Esophagus muscularis mucosa (tissue), 4 donors: Measurements from ENCODE around the gene BIRC6. TPM values are rescaled to one million over a fixed set of nuclear protein-coding genes. Genes with fewer than 3 reads are reported as not detected.

Experiments
- DNase-seq: peaks from one replicate; pipeline ENCODE4 v3.0.0-alpha.2; 2017; ENCODE audit errors: extremely low spot score
- H3K27ac ChIP-seq, 4 donors: fragments of 200-600 bp; sonication (generic); replicated peaks in 1 of 4; 1 replicate in 3 of 4; 2 replicates in 1 of 4; pipeline ENCODE4 v1.5.1; 2016 to 2019; ENCODE audit warnings: mild to moderate bottlenecking in 1 of 4
- H3K27me3 ChIP-seq, 4 donors: fragments of 200-600 bp; sonication (generic); one replicate each; pipeline versions ENCODE4 v1.5.1 to v1.6.0; 2016 to 2019
- H3K36me3 ChIP-seq, 4 donors: fragments of 200-600 bp; sonication (generic); one replicate each; pipeline ENCODE4 v1.5.1; 2016 to 2019
- H3K4me1 ChIP-seq, 4 donors: fragments of 200-600 bp; sonication (generic); one replicate each; pipeline ENCODE4 v1.5.1; 2016 to 2019
- H3K4me3 ChIP-seq, 4 donors: fragments of 200-600 bp; sonication (generic); 1 replicate in 2 of 4; 2 replicates in 2 of 4; pipeline ENCODE4 v1.5.1; 2016 to 2019; ENCODE audit warnings: mild to moderate bottlenecking in 4 of 4, moderate library complexity in 1 of 4
- H3K9me3 ChIP-seq, 4 donors: fragments of 200-600 bp; sonication (generic); 1 replicate in 3 of 4; 2 replicates in 1 of 4; pipeline ENCODE4 v1.5.1; 2016 to 2019
- CTCF ChIP-seq, 3 experiments: fragments of 200-600 bp in 2 of 3; fragments of 450-650 bp in 1 of 3; sonication (generic) in 2 of 3; IDR thresholded peaks; one replicate each; pipeline ENCODE4 v1.5.1; 2017 to 2019; ENCODE audit warnings: antibody characterized with exemption in 3 of 3, mild to moderate bottlenecking in 2 of 3, moderate library complexity in 1 of 3
- EP300 ChIP-seq: sonication (generic); formaldehyde crosslinking; IDR thresholded peaks from one replicate; pipeline ENCODE4 v1.6.1; 2017; ENCODE audit warnings: antibody characterized with exemption
- POLR2A ChIP-seq: fragments of 450-650 bp; IDR thresholded peaks from one replicate; pipeline ENCODE4 v1.6.1; 2017; ENCODE audit warnings: antibody characterized with exemption, moderate library complexity, mild to moderate bottlenecking, low read depth
- POLR2AphosphoS5 ChIP-seq, 2 donors: sonication (generic); formaldehyde crosslinking; IDR thresholded peaks; one replicate each; pipeline ENCODE4 v1.6.1; 2017; ENCODE audit warnings: antibody characterized with exemption in 2 of 2
- WGBS: methylation state at CpG from one replicate; pipeline ENCODE4 v1.1.5; 2018; 5-methylcytosine and 5-hydroxymethylcytosine counted together
- intact Hi-C: fragments of 100-400 bp; cut with DNase I; formaldehyde crosslinking; loops from one replicate; pipeline ENCODE4 v1.15.1; 2023
- total RNA-seq, 4 donors: library from RNA; depleted of rRNA; stranded (reverse); fragments of >200 nt; gene quantifications; one replicate each; pipeline versions ENCODE4 v1.1.0 to v1.2.1, GENCODE V29; 2016

The BIRC6 gene
- total RNA-seq, 4 donors from 2014 or later = 74.2 to 103 (median 79.8) TPM

GRCh38 chr2:32641180-32641579, 284.4 kb downstream of the BIRC6 start:
- TF ChIP-seq EP300 (no peak), POLR2AphosphoS5 (IDR thresholded peaks at IDR 0.05) (no peak), CTCF (IDR thresholded peaks at IDR 0.05) (no peak), POLR2A (no peak)
- no peak overlapping the region for H3K27ac ChIP-seq
- DNase-seq = no peak
- intact Hi-C loops = no loop called here
- H3K27me3 ChIP-seq = no peaks in the 10 kb centered on the region
- H3K36me3 ChIP-seq = peaks cover 53 to 97% (median 92%) of the 10 kb centered on the region in 4 donors
- 96% methylated on average over 5 of the region's 5 CpGs for WGBS
- no peaks in the 10 kb centered on the region for H3K9me3 ChIP-seq
- no peak overlapping the region for H3K4me3 ChIP-seq
- no peaks in the 10 kb centered on the region for H3K4me1 ChIP-seq

- Histone ChIP-seq H3K27ac (no peak overlapping the region), H3K27me3 (no peaks in the 10 kb centered on the region), H3K36me3 (peaks cover 47 to 89% (median 65%) of the 10 kb centered on the region in 4 donors), H3K4me3 (no peak overlapping the region), H3K4me1 (peaks cover 0 to under 1% (median under 1%) of the 10 kb centered on the region in 4 donors), H3K9me3 (no peaks in the 10 kb centered on the region)
- TF ChIP-seq POLR2AphosphoS5 (IDR thresholded peaks at IDR 0.05) = no peak
- TF ChIP-seq POLR2A = no peak
- TF ChIP-seq EP300 = no peak
- no peak for TF ChIP-seq CTCF (IDR thresholded peaks at IDR 0.05)
- 92% methylated on average over 5 of the region's 5 CpGs for WGBS
- intact Hi-C loops = no loop called here
- DNase-seq = no peak
These were observed 290.4 kb downstream of the BIRC6 start for GRCh38 chr2:32647180-32647651.

GRCh38 chr2:32652555-32653209, 295.9 kb downstream of the BIRC6 start:
- Histone ChIP-seq H3K9me3 (no peaks in the 10 kb centered on the region), H3K36me3 (peaks cover 23 to 66% (median 40%) of the 10 kb centered on the region in 4 donors), H3K27ac (no peak overlapping the region), H3K4me3 (no peak overlapping the region), H3K27me3 (no peaks in the 10 kb centered on the region), H3K4me1 (peaks cover 0 to 11% (median 10%) of the 10 kb centered on the region in 4 donors)
- intact Hi-C loops = no loop called here
- WGBS = 42% methylated on average over 7 of the region's 7 CpGs
- TF ChIP-seq CTCF (IDR thresholded peaks at IDR 0.05) (no peak), EP300 (no peak), POLR2AphosphoS5 (IDR thresholded peaks at IDR 0.05) (no peak), POLR2A (no peak)
- no peak for DNase-seq

GRCh38 chr2:32656069-32656468, 299.2 kb downstream of the BIRC6 start:
- intact Hi-C loops = no loop called here
- no peak for DNase-seq
- WGBS = 93% methylated on average over 3 of the region's 3 CpGs
- Histone ChIP-seq H3K27ac (no peak overlapping the region), H3K27me3 (no peaks in the 10 kb centered on the region), H3K4me1 (peaks cover 0 to 11% (median 10%) of the 10 kb centered on the region in 4 donors), H3K9me3 (no peaks in the 10 kb centered on the region), H3K36me3 (peaks cover 4 to 41% (median 19%) of the 10 kb centered on the region in 4 donors), H3K4me3 (no peak overlapping the region)
- no peak for TF ChIP-seq POLR2AphosphoS5 (IDR thresholded peaks at IDR 0.05)
- no peak for TF ChIP-seq CTCF (IDR thresholded peaks at IDR 0.05)
- no peak for TF ChIP-seq POLR2A
- no peak for TF ChIP-seq EP300
